Activated T-cell treated with anti-CD3 and anti-CD28 coated beads for 1 hour (primary cell): ENCODE results near the gene ELAVL3.
"Not testable (repeated sequence)": the region's sequence is repeated elsewhere in the genome, so short reads cannot be mapped to it uniquely, and the experiment has no call there.

Experiments
- DNase-seq: peaks from one replicate; pipeline ENCODE4 v3.0.0-alpha.2; 2020; ENCODE audit warnings: low read depth

ELAVL3 gene

GRCh38 chr19:11435833-11436313, 45.0 kb downstream of the ELAVL3 start:
- DNase-seq = no peak

DNA sequence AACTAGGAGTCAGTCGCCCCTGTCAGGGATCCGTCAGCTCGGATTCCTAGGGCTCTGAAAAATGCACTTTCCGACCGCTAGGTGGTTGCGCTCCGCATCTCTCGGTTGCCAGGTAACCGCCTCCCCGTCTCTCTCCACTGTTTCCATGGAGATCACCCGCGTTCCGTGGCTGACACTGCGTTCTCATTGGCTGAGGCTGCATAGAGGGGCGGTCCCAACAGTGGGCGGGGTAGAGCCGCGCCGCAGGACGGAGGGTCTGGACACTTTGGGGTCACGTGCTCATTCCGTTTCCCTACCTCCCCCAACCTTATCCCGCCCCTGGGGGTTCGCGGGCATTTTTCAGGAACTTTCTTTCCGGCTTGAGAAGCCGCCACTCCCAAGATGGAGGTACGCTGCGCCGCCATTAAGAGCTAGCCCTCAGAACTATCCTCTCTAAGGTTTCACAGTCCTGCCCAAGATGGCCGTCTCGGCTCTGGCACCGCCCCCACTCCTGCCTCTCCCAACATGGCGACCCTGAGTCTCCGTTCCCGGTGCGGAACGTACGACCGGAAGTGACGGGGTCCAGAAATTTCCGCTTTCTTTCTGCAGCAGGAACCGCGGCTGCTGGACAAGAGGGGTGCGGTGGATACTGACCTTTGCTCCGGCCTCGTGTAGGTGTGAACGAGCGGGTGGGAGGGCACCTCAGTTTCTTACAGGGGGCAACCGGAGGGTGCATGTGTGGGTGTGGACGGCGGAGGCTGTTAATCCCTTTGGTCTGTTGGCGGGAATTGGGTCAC, 45.6 kb downstream of the ELAVL3 start, which contains the start of the genes ODAD3 and PRKCSH:
Gene ODAD3 (minus strand): TSS at position 65 of the 776 bp plus-strand sequence. CDS start 105 bp downstream, outside the sequence.
Gene PRKCSH (plus strand): TSS at position 579 of the 776 bp plus-strand sequence. CDS start 483 bp downstream, outside the sequence.
- peak; percentile 95 for DNase-seq

GRCh38 chr19:11434703-11435056, 46.2 kb downstream of the ELAVL3 start:
- no peak for DNase-seq

DNA sequence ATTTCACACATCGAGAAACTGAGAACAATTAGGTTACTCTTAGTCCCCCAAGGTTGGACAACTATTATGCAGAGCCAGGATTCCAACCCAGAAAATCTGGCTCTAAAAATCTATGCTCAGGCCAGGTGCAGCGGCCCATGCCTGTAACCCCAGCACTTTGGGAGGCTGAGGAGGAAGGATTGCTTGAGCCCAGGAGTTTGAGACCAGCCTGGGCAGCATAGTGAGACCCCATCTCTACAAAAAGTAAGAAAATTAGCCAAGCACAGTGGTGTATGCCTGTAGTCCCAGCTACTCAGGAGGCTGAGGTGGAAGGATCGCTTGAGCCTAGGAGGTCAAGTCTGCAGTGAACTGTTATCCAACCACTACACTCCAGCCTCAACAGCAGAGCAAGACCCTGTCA, 47.3 kb downstream of the ELAVL3 start:
- not testable (repeated sequence) for DNase-seq

- DNase-seq = no peak
Observed at GRCh38 chr19:11426656-11427055, 54.2 kb downstream of the ELAVL3 start.

DNA sequence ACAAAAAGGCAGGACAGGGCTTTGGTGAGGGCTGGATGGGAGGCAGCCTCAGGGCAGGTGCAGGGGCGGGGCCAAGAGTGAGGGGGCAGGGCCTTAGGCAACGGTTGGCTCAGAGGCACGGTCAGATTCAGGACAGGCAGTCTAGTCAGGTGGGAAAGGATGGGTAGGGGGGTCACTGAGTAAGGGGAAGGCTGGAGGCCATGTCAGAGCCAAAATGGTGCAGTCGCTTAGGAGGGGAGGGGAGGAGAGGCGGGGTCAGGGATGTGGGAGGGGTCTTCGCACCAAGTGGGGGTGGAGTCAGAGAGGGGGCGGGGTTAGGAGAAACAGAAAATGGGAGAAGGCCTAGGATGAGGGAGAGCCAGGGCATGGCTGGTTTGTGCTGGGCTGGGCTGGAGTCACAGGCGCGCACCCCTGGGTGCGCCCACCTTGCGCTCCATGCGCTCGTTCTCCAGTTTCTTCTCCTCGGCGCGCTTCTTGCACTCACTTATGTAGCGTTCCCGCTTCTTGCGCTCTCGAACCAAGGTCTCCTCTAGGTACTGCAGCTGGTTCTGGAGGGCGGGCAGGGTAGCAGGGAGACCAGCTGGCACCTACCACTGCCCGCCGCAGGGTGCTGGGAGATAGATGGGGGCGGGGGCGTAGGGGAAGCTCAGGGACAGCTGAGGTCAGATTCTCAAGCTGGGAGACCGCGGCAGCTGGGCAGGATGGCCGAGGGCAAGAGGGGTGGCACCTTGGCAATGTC, 55.0 kb downstream of the ELAVL3 start:
- DNase-seq = no peak

DNA sequence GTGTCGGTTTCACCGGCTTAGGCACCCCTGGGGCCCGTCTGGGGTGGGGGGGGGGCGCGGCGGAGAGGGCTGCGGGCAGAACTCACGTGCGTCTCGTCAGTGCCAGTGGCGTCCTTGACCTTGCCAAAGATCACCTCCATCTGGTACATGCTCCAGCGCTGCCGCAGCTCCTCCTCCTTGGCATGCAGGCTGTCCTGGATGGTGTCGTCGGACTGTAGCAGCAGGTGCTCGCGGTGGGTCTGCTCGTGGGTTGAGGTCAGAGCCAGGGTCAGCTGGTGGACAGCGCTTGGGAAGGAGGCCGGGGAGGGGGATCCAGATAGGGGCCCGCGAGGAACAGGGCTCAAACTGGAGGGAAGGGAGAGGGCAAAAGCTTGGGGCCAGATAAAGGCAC, 57.1 kb downstream of the ELAVL3 start:
- DNase-seq = no peak

DNA sequence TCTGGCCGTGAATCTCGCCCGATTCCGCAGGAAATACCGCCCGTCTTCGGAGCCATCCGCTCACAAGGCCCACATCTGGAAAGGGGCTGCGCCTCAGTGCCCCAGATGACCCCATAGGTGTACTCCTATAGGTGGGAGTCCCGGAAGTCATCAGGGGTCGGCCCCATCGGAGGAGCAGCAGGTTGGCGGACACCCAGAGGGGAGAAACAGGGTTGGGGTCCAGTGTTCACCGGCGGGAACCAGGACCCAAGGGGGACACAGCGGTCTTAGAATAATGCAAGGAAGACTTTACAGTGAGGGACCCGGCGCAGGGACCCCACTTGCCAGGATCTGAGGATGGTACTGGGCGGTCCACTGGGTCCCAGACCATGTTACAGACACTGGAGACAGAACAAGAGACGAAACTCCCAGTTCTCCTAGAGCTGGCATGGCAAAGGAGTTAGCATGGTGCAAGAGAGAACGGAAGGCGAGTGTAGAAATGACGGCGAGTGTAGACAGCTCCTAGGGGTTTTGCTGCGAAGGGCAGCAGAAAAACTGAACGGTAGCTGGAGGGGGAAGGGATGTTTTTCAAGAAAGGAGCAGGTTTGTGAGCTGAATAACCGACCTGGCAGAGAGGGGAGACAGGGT, 57.6 kb downstream of the ELAVL3 start:
- DNase-seq = no peak

- peak; percentile 30 for DNase-seq
Observed at GRCh38 chr19:11422163-11423065, 58.4 kb downstream of the ELAVL3 start.

- DNase-seq = no peak
Observed at GRCh38 chr19:11421371-11422098, 59.3 kb downstream of the ELAVL3 start.

GRCh38 chr19:11420429-11421370, 60.1 kb downstream of the ELAVL3 start:
- DNase-seq = no peak

DNA sequence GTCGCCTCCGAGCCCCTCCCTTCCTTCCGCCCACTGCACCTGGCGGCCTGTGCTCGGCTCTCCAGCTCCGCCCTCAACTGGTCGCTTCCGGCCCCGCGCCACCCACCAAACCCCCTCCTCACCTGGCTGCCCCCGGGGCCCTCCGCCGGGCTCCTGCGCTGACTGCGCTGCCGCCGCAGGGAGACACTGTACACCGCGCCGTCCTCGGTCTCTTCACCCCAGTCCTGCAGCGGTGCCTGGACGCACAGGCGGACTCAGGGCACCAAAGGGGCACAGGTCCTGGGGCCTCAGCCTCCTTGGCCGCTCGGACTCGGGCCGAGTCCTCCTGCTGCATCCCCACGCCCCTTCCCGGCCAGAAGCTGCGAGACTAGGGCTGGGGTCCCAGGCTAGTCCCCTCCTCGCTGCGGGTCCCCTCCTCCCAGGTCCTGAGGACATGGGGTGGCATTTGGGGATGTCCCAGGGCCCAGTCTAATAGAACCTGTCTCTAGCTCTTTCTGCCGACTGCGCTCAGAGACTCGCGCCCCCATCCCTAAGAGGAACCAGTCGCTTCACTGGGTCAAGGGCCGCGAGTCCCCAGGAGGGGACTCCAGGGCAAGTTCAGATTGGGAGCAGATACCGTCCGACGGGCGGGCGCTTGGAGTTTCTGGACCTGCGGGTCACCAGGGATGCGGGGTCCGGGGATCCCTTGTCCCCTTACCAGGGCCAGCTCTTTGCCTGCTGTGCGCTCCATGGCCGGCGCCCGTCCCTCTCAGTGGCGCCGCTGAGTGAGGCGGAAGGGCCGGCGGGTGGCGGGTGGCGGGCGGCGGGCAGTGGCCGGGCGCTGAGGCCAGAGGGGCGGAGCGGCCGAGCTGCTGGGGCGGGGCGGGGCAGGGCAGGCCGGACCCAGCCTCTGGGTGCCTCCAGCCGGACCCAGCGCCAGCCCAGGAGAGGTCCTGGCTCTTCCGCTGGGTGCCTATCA, 62.0 kb downstream of the ELAVL3 start, which contains the start of gene RGL3:
Gene RGL3 (minus strand): TSS at position 766 of the 958 bp plus-strand sequence. CDS start 36 bp downstream, at position 730.
- DNase-seq = no peak

DNA sequence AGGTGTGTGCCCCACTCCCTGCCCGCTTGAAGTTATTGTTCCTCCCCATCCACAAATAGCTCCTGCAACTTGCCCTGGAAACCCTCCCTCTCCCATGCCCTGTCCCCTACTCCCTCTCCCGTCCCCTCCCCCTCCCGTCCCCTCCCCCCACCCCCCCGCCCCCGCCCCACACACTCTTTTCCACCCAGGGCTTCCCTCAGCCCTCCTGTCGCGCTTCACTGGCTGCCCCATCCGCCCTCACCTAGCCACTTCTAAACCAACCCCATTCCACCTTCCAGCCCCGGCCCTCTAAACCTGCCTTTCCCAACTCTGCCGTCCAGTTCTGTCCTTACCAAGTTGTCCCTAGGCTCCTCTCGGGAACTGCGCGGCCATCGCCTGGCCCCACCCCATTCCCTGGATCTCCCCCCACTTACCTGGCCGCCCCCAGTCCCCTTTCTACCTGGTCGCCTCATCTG, 62.7 kb downstream of the ELAVL3 start:
- DNase-seq = no peak

DNA sequence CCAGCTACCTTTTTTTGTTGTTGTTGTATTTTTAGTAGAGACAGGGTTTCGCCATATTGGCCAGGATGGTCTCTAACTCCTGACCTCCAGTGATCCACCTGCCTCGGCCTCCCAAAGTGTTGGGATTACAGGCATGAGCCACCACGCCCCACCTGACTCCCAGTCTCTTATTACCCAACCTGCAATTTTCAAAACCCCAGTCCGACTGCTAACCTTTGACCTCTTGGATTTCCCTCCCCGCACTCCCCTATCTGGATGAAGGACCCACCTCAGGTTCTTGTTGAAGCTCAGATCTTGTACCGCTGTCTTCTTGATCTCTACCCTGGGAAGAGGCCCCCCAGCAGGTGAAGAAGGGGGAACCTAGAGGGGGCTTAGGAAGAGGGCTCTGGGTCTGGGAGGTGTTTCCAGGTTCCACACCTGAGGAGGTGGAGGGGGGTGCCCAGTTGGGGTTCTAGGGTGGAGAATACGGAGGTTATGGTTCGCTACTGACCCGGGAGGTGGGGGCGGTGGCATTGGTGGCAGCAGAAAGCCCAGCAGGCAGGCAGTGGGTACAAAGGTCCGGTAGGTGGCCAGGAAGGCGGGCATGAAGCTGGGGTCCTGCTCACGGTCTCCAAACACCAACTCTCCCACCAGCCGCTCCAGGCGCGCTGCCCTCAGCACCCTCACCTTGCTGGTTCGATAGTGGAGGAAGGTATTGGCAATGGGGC, 64.3 kb downstream of the ELAVL3 start:
- DNase-seq = no peak

- DNase-seq = no peak
Observed at GRCh38 chr19:11414544-11414943, 66.3 kb downstream of the ELAVL3 start.

DNA sequence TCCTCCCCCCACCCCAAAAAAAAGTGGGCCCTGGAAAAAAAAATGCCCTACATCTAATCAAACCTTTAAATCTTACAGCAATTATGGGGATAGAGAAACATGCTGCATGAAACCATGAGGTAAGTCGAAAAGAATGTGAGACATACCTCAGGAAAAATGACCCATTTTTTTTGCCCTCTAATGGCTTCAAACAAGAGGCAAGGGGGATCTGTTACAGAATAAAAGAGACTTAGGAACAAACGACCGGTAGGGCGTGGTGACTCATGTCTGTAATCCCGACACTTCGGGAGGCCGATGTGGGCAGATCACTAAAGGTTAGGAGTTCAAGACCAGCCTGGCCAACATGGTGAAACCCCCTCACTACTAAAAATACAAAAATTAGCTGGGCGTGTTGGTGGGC, 70.2 kb downstream of the ELAVL3 start:
- DNase-seq = no peak

GRCh38 chr19:11408591-11408990, 72.3 kb downstream of the ELAVL3 start:
- DNase-seq = no peak
